ENCODE measurements around the gene ISCA2. TPM values are rescaled to one million over a fixed set of nuclear protein-coding genes. Genes with fewer than 3 reads are reported as not detected.

The ISCA2 gene
- total RNA-seq, 1 donor from 2014 or later = 21.2 TPM

DNA sequence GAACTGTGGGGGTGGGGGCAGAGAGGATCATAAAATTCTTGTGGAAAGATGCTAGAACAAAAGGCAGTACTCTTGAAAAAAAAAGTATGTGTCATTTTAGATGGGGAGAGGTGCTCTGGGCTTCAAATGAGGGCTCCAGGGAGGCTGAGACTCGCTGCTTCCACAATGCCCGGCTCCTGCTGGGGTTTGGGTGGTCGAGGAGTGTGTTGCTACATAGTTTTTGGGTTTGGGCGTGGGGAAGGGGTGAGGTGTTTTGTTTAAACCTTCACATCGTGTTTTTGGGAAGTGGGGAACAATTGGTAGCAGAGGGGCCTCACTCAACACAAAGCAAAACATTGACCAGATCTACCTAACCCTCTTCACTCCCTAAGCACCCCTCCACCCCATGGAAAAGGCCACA is 8.1 kb downstream of the ISCA2 start:
- Histone ChIP-seq H3K27me3 (ENCODE audit: insufficient read depth, low read length) (no peaks in the 10 kb centered on the region), H3K4me1 (ENCODE audit: insufficient read depth, low read length) (peaks cover 9% of the 10 kb centered on the region), H3K9me3 (ENCODE audit: insufficient read depth, low read depth, low read length) (no peaks in the 10 kb centered on the region), H3K9ac (ENCODE audit: low read length) (peak overlapping the region; percentile 36), H3K4me2 (ENCODE audit: low read length) (no peak overlapping the region), H4K20me1 (ENCODE audit: insufficient read depth, low read length) (peaks cover 7% of the 10 kb centered on the region), H3K27ac (ENCODE audit: low read depth, low read length) (no peak overlapping the region), H2AFZ (ENCODE audit: low read depth, low read length) (no peak overlapping the region), H3K79me2 (ENCODE audit: insufficient read depth, low read length) (no peaks in the 10 kb centered on the region), H3K4me3 (ENCODE audit: insufficient read depth, low read depth, low read length) (no peak overlapping the region), H3K36me3 (ENCODE audit: insufficient read depth, low read length) (peaks cover 30% of the 10 kb centered on the region)
- Mint-ChIP-seq H3K4me3 (ENCODE audit: unreplicated experiment) (no peak overlapping the region), H3K36me3 (ENCODE audit: low read depth, unreplicated experiment) (peaks cover 13% of the 10 kb centered on the region), H3K9me3 (ENCODE audit: unreplicated experiment) (no peaks in the 10 kb centered on the region), H3K4me1 (ENCODE audit: low read depth, unreplicated experiment) (peaks cover 5% of the 10 kb centered on the region), H3K27me3 (ENCODE audit: low read depth, unreplicated experiment) (no peaks in the 10 kb centered on the region), H3K27ac (ENCODE audit: unreplicated experiment) (peak overlapping the region; percentile 5)
- DNase-seq (ENCODE audit: low read depth) (no peak), FAIRE-seq (no peak)
- no peak for TF ChIP-seq EZH2 (IDR thresholded peaks at IDR 0.05; ENCODE audit: insufficient read depth, low read length)
- TF ChIP-seq, protein P1, sequence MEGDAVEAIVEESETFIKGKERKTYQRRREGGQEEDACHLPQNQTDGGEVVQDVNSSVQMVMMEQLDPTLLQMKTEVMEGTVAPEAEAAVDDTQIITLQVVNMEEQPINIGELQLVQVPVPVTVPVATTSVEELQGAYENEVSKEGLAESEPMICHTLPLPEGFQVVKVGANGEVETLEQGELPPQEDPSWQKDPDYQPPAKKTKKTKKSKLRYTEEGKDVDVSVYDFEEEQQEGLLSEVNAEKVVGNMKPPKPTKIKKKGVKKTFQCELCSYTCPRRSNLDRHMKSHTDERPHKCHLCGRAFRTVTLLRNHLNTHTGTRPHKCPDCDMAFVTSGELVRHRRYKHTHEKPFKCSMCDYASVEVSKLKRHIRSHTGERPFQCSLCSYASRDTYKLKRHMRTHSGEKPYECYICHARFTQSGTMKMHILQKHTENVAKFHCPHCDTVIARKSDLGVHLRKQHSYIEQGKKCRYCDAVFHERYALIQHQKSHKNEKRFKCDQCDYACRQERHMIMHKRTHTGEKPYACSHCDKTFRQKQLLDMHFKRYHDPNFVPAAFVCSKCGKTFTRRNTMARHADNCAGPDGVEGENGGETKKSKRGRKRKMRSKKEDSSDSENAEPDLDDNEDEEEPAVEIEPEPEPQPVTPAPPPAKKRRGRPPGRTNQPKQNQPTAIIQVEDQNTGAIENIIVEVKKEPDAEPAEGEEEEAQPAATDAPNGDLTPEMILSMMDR (IDR thresholded peaks at IDR 0.05; ENCODE audit: insufficient read depth, low read depth, low read length) = no peak

DNA sequence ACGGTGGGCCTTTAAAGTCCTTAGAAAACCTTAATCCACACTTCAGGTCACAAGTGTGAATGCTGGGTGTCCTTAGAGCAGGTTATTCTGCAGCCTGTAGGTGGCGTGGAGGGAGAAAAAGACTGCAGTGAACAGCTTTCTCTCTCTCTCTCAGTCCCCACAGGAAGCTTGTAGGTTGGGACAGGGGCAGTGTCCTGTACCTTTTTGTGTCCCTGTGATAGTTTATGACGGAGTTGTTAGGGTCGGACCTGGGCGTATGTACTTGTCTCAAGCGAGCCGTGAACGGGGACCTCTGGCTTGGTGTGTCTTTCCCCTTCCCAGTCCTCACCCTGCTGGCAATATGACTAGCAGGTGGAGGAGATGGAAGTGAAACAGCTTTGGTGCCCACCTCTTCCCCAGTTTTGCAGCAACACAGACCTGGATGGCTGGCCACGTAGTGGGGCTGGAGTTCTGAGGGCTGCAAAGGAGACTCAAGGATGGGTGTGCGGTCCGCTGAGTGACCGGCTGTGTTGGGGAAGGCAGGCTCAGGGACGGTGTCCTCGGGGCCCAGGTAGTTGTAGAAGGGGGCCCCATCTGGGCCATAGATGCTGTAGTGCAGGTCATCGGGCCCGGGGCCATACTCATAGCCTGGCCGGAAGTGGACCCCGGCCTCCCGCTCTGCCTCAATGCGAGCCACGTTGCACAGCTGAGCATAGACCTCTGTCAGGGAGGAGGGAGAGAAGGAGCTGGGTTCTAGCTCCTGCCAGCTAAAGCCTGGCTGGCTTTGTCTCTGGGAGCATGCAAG is 8.9 kb downstream of the ISCA2 start:
- FAIRE-seq = no peak

More for the DNA sequence above, 8.9 kb downstream of the ISCA2 start:
- H3K9me3 ChIP-seq (ENCODE audit: insufficient read depth, low read depth, low read length) = no peaks in the 10 kb centered on the region
- no peaks in the 10 kb centered on the region for H3K27me3 ChIP-seq (ENCODE audit: insufficient read depth, low read length)
- H3K27ac Mint-ChIP-seq (ENCODE audit: unreplicated experiment) = peak overlapping the region; percentile 5
- H3K9ac ChIP-seq (ENCODE audit: low read length) = peak overlapping the region; percentile 36
- DNase-seq (ENCODE audit: low read depth) = no peak
- H3K36me3 Mint-ChIP-seq (ENCODE audit: low read depth, unreplicated experiment) = peaks cover 19% of the 10 kb centered on the region
- H4K20me1 ChIP-seq (ENCODE audit: insufficient read depth, low read length) = peaks cover 7% of the 10 kb centered on the region
- H3K79me2 ChIP-seq (ENCODE audit: insufficient read depth, low read length) = no peaks in the 10 kb centered on the region
- H2AFZ ChIP-seq (ENCODE audit: low read depth, low read length) = no peak overlapping the region
- peaks cover 36% of the 10 kb centered on the region for H3K36me3 ChIP-seq (ENCODE audit: insufficient read depth, low read length)
- H3K4me1 Mint-ChIP-seq (ENCODE audit: low read depth, unreplicated experiment) = peaks cover 5% of the 10 kb centered on the region
- H3K27me3 Mint-ChIP-seq (ENCODE audit: low read depth, unreplicated experiment) = no peaks in the 10 kb centered on the region
- peak overlapping the region; percentile 5 for H3K4me3 Mint-ChIP-seq (ENCODE audit: unreplicated experiment)
- TF ChIP-seq EZH2 (IDR thresholded peaks at IDR 0.05; ENCODE audit: insufficient read depth, low read length) = no peak
- TF ChIP-seq, protein P1 (IDR thresholded peaks at IDR 0.05; ENCODE audit: insufficient read depth, low read depth, low read length) = peak; percentile 43
- H3K4me2 ChIP-seq (ENCODE audit: low read length) = no peak overlapping the region
- H3K4me3 ChIP-seq (ENCODE audit: insufficient read depth, low read depth, low read length) = no peak overlapping the region
- no peak overlapping the region for H3K27ac ChIP-seq (ENCODE audit: low read depth, low read length)
- peaks cover 9% of the 10 kb centered on the region for H3K4me1 ChIP-seq (ENCODE audit: insufficient read depth, low read length)
- H3K9me3 Mint-ChIP-seq (ENCODE audit: unreplicated experiment) = no peaks in the 10 kb centered on the region

All from astrocyte (in vitro differentiated cells and primary cell).